HG02678 (cell line): ENCODE measurements around the gene SDC1.

Experiments
- ATAC-seq: cut with Tn5 transposase; IDR thresholded peaks from one replicate; pipeline ENCODE4 v1.9.1; 2021; ENCODE audit warnings: mild to moderate bottlenecking, moderate library complexity; ENCODE audit not compliant: unreplicated experiment

Gene SDC1

GRCh38 chr2:20215183-20216040, 9.5 kb downstream of the SDC1 start:
- no peak for ATAC-seq

- ATAC-seq: no peak
These were observed 10.3 kb downstream of the SDC1 start for GRCh38 chr2:20214566-20215182.

GRCh38 chr2:20213651-20214565, 11.0 kb downstream of the SDC1 start:
- ATAC-seq: peak; percentile 35

- ATAC-seq: no peak
These were observed 11.9 kb downstream of the SDC1 start for GRCh38 chr2:20212871-20213503.

- ATAC-seq: no peak
These were observed 12.5 kb downstream of the SDC1 start for GRCh38 chr2:20212459-20212870.

- ATAC-seq: no peak
These were observed 13.0 kb downstream of the SDC1 start for GRCh38 chr2:20211860-20212458.

- no peak for ATAC-seq
These were observed 13.5 kb downstream of the SDC1 start for GRCh38 chr2:20211420-20211819.

GRCh38 chr2:20210462-20210861, 14.5 kb downstream of the SDC1 start:
- ATAC-seq: no peak

- ATAC-seq: no peak
These were observed 15.4 kb downstream of the SDC1 start for GRCh38 chr2:20209373-20210109.

GRCh38 chr2:20208476-20208859, 16.5 kb downstream of the SDC1 start:
- no peak for ATAC-seq

GRCh38 chr2:20207051-20207450, 17.9 kb downstream of the SDC1 start:
- peak; percentile 77 for ATAC-seq

GRCh38 chr2:20205915-20206524, 18.9 kb downstream of the SDC1 start:
- no peak for ATAC-seq

- ATAC-seq: no peak
These were observed 19.9 kb downstream of the SDC1 start for GRCh38 chr2:20205069-20205468.

GRCh38 chr2:20203521-20204225, 21.3 kb downstream of the SDC1 start:
- no peak for ATAC-seq

GRCh38 chr2:20203072-20203471, 21.9 kb downstream of the SDC1 start:
- ATAC-seq: no peak

- no peak for ATAC-seq
These were observed 23.3 kb downstream of the SDC1 start for GRCh38 chr2:20201671-20202070.

GRCh38 chr2:20200697-20201555, 24.0 kb downstream of the SDC1 start:
- ATAC-seq: no peak
